ENCODE data around the gene NPSR1. TPM values are rescaled to one million over a fixed set of nuclear protein-coding genes. Genes with fewer than 3 reads are reported as not detected.

The NPSR1 gene
- total and polyA plus RNA-seq, 9 of the 15 experiments (the other 6 are each of a cell fraction or from before 2014, with no cell fraction given) = not detected

DNA sequence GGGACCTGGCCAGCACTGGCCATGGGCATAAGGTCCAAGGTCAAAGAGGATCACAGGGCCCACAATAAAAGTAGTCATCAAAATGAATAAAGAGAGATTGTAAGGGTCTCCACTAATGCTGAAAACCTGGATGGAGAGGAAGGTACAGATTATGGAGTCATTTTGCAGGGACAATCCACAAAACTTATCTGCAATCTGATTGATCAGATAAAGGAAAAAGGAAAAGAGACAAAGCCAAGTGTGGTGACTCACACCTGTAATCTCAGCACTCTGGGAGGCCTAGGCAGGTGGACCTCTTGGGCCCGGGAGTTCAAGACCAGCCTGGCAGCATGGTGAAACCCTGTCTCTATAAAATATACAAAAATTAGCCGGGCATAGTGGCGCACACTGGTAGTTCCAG lies 174.0 kb downstream of the NPSR1 start:
- no peaks in the 10 kb centered on the region for H3K9me3 ChIP-seq (replicated peaks; ENCODE audit: control insufficient read depth, insufficient read depth, low read depth, low read length)
- no peak overlapping the region for H3K4me2 ChIP-seq (ENCODE audit: insufficient read depth, low read length)
- H2AFZ ChIP-seq (ENCODE audit: low read depth, low read length) = no peak overlapping the region
- H3K4me1 ChIP-seq (replicated peaks in 1 of 2; ENCODE audit: control insufficient read depth in 2 of 2, insufficient read depth in 2 of 2, low read length in 2 of 2) = no peaks in the 10 kb centered on the region
- no peaks in the 10 kb centered on the region for H3K9me1 ChIP-seq (ENCODE audit: control insufficient read depth, insufficient read depth, low read length)
- no peak overlapping the region for H3K4me3 ChIP-seq
- intact Hi-C loops (cut with micrococcal nuclease) (no loop called here), in situ Hi-C loops (cut with MboI) (no loop called here)
- no peaks in the 10 kb centered on the region for H3K27me3 ChIP-seq (ENCODE audit: control insufficient read depth in 2 of 2, insufficient read depth in 2 of 2, low read length in 2 of 2)
- FAIRE-seq (no peak), ATAC-seq (no peak), DNase-seq (ENCODE audit: extremely low read depth in 1 of 4, low spot score in 3 of 4) (no peak)
- H3K27ac ChIP-seq (ENCODE audit: extremely low read depth, low read depth, low read length) = no peak overlapping the region
- POLR2A ChIA-PET = no interaction called here
- no peaks in the 10 kb centered on the region; the same call in 1 of the 2 replicates for H4K20me1 ChIP-seq (replicated peaks; ENCODE audit: control insufficient read depth, insufficient read depth, low read length)
- no peaks in the 10 kb centered on the region for H3K79me2 ChIP-seq (ENCODE audit: control insufficient read depth, insufficient read depth, low read length)
- H3K36me3 ChIP-seq (ENCODE audit: control insufficient read depth, insufficient read depth, low read length) = no peaks in the 10 kb centered on the region
- 0% methylated on average over 3 of the region's 3 CpGs for WGBS (ENCODE audit: insufficient coverage, low coverage, missing lambda C conversion rate)
- CTCF ChIA-PET (ENCODE audit: low intra/inter-chr PET ratio) = interaction anchor here (1.2 kb wide), 1 partner anchor 13 kb away, joined by 3 read pairs; no protein-coding TSS in a partner anchor
- BruUV-seq (replicated peaks) = no TSS peak
- H3K9ac ChIP-seq (ENCODE audit: insufficient read depth in 1 of 2, low read depth in 2 of 2, low read length in 2 of 2) = no peak overlapping the region
- TF ChIP-seq ZFX (CRISPR knock-in tag; IDR thresholded peaks at IDR 0.05) (no peak), ZKSCAN1 (IDR thresholded peaks at IDR 0.05; ENCODE audit: low read depth, low read length) (no peak), GTF2A2 (tag; IDR thresholded peaks at IDR 0.05) (no peak), ESRRA (IDR thresholded peaks at IDR 0.05; ENCODE audit: borderline replicate concordance, low read depth) (no peak), POLR2AphosphoS2 (IDR thresholded peaks at IDR 0.05; ENCODE audit: low read length) (no peak), ZNF707 (CRISPR knock-in tag; conservative IDR thresholded peaks at IDR 0.05) (no peak), ZC3H8 (IDR thresholded peaks at IDR 0.05) (no peak), TRIM28 (IDR thresholded peaks at IDR 0.05) (no peak), BCL6 (CRISPR knock-in tag; IDR thresholded peaks at IDR 0.05) (no peak), NR4A1 (CRISPR knock-in tag; IDR thresholded peaks at IDR 0.05) (no peak), NR4A1 (tag; IDR thresholded peaks at IDR 0.05) (no peak)
- TF ChIP-seq, protein P1, sequence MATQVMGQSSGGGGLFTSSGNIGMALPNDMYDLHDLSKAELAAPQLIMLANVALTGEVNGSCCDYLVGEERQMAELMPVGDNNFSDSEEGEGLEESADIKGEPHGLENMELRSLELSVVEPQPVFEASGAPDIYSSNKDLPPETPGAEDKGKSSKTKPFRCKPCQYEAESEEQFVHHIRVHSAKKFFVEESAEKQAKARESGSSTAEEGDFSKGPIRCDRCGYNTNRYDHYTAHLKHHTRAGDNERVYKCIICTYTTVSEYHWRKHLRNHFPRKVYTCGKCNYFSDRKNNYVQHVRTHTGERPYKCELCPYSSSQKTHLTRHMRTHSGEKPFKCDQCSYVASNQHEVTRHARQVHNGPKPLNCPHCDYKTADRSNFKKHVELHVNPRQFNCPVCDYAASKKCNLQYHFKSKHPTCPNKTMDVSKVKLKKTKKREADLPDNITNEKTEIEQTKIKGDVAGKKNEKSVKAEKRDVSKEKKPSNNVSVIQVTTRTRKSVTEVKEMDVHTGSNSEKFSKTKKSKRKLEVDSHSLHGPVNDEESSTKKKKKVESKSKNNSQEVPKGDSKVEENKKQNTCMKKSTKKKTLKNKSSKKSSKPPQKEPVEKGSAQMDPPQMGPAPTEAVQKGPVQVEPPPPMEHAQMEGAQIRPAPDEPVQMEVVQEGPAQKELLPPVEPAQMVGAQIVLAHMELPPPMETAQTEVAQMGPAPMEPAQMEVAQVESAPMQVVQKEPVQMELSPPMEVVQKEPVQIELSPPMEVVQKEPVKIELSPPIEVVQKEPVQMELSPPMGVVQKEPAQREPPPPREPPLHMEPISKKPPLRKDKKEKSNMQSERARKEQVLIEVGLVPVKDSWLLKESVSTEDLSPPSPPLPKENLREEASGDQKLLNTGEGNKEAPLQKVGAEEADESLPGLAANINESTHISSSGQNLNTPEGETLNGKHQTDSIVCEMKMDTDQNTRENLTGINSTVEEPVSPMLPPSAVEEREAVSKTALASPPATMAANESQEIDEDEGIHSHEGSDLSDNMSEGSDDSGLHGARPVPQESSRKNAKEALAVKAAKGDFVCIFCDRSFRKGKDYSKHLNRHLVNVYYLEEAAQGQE (IDR thresholded peaks at IDR 0.05; ENCODE audit: borderline replicate concordance) = no peak
- TF ChIP-seq, protein P1 (CRISPR knock-in tag; IDR thresholded peaks at IDR 0.05; ENCODE audit: low read depth) = no peak

Measured in K562 (cell line).